ENCODE measurements around the gene DOHH. TPM values are rescaled to one million over a fixed set of nuclear protein-coding genes. Genes with fewer than 3 reads are reported as not detected.

Gene DOHH
- total and polyA plus RNA-seq, 4 donors = 1.4 to 12.0 (median 9.2) TPM

DNA sequence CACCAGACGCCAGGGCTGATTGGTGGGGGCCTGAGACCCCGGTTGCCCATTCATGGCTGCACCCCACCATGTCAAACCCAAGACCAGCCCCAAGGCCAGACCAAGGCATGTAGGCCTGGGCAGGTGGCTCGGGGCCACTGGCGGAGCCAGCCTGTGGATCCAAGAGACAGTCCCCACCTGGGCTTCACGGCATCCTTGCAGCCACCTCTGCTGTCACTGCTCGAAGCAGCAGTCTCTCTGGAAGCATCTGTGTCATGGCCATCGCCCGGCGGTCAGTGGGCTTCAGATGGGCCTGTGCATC, 34.7 kb upstream of the DOHH start:
- no peaks in the 10 kb centered on the region for H3K9me3 ChIP-seq (ENCODE audit: control insufficient read depth in 4 of 4, low read length in 3 of 4)
- H3K4me3 ChIP-seq (ENCODE audit: low read depth in 1 of 3, low read length in 3 of 3) = no peak overlapping the region
- DNase-seq (ENCODE audit: low spot score) = no peak
- no peak for TF ChIP-seq SP1 (IDR thresholded peaks at IDR 0.05)
- TF ChIP-seq, protein P1, sequence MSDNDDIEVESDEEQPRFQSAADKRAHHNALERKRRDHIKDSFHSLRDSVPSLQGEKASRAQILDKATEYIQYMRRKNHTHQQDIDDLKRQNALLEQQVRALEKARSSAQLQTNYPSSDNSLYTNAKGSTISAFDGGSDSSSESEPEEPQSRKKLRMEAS (IDR thresholded peaks at IDR 0.05) = no peak
- TF ChIP-seq, protein P2, sequence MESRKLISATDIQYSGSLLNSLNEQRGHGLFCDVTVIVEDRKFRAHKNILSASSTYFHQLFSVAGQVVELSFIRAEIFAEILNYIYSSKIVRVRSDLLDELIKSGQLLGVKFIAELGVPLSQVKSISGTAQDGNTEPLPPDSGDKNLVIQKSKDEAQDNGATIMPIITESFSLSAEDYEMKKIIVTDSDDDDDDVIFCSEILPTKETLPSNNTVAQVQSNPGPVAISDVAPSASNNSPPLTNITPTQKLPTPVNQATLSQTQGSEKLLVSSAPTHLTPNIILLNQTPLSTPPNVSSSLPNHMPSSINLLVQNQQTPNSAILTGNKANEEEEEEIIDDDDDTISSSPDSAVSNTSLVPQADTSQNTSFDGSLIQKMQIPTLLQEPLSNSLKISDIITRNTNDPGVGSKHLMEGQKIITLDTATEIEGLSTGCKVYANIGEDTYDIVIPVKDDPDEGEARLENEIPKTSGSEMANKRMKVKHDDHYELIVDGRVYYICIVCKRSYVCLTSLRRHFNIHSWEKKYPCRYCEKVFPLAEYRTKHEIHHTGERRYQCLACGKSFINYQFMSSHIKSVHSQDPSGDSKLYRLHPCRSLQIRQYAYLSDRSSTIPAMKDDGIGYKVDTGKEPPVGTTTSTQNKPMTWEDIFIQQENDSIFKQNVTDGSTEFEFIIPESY (IDR thresholded peaks at IDR 0.05) = no peak
- 96% methylated on average over 9 of the region's 9 CpGs for WGBS
- peaks cover 8 to 66% (median 29%) of the 10 kb centered on the region in 4 donors for H3K36me3 ChIP-seq (ENCODE audit: control insufficient read depth in 4 of 4, insufficient read depth in 3 of 4, low read depth in 1 of 4, low read length in 3 of 4)
- H3K27me3 ChIP-seq (ENCODE audit: control insufficient read depth in 4 of 4, insufficient read depth in 4 of 4, low read length in 3 of 4) = no peaks in the 10 kb centered on the region
- no peak overlapping the region for H3K9ac ChIP-seq (ENCODE audit: low read depth in 1 of 2, low read length in 2 of 2)
- H3K27ac ChIP-seq (ENCODE audit: low read depth in 1 of 2, low read length in 2 of 2) = no peak overlapping the region
- no peaks in the 10 kb centered on the region for H3K4me1 ChIP-seq (ENCODE audit: control insufficient read depth in 4 of 4, insufficient read depth in 4 of 4, low read length in 3 of 4)

DNA sequence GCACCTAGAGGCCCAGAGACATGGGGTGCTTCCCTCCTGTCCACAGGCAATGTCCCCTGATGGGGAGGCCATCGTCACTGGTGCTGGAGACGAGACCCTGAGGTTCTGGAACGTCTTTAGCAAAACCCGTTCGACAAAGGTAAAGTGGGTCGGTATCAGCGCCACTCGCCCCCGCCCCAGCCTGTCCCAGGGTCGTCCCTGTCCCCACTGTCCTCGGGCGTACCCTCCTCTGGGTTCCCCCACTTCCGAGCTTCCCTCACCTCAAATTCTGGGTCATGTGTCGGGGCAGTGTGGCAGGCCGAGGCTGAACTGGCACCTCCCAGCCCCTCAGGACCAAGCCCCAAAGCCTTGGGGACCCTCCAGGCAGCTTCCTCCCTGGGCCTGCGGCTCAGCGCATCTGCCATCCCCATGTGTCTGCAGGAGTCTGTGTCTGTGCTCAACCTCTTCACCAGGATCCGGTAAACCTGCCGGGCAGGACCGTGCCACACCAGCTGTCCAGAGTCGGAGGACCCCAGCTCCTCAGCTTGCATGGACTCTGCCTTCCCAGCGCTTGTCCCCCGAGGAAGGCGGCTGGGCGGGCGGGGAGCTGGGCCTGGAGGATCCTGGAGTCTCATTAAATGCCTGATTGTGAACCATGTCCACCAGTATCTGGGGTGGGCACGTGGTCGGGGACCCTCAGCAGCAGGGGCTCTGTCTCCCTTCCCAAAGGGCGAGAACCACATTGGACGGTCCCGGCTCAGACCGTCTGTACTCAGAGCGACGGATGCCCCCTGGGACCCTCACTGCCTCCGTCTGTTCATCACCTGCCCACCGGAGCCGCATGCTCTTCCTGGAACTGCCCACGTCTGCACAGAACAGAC, 34.1 kb upstream of the DOHH start:
- Histone ChIP-seq H3K4me3 (ENCODE audit: low read depth in 1 of 3, low read length in 3 of 3) (no peak overlapping the region), H3K9ac (ENCODE audit: low read depth in 1 of 2, low read length in 2 of 2) (no peak overlapping the region), H3K36me3 (ENCODE audit: control insufficient read depth in 4 of 4, insufficient read depth in 3 of 4, low read depth in 1 of 4, low read length in 3 of 4) (peaks cover 8 to 66% (median 29%) of the 10 kb centered on the region in 4 donors), H3K4me1 (ENCODE audit: control insufficient read depth in 4 of 4, insufficient read depth in 4 of 4, low read length in 3 of 4) (no peaks in the 10 kb centered on the region), H3K27ac (ENCODE audit: low read depth in 1 of 2, low read length in 2 of 2) (no peak overlapping the region), H3K9me3 (ENCODE audit: control insufficient read depth in 4 of 4, low read length in 3 of 4) (no peaks in the 10 kb centered on the region), H3K27me3 (ENCODE audit: control insufficient read depth in 4 of 4, insufficient read depth in 4 of 4, low read length in 3 of 4) (no peaks in the 10 kb centered on the region)
- DNase-seq (ENCODE audit: low spot score) = no peak
- TF ChIP-seq FOXA2 (IDR thresholded peaks at IDR 0.05) (no peak), EGR1 (IDR thresholded peaks at IDR 0.05; ENCODE audit: low read depth in 2 of 2) (no peak)
- TF ChIP-seq, protein P3, sequence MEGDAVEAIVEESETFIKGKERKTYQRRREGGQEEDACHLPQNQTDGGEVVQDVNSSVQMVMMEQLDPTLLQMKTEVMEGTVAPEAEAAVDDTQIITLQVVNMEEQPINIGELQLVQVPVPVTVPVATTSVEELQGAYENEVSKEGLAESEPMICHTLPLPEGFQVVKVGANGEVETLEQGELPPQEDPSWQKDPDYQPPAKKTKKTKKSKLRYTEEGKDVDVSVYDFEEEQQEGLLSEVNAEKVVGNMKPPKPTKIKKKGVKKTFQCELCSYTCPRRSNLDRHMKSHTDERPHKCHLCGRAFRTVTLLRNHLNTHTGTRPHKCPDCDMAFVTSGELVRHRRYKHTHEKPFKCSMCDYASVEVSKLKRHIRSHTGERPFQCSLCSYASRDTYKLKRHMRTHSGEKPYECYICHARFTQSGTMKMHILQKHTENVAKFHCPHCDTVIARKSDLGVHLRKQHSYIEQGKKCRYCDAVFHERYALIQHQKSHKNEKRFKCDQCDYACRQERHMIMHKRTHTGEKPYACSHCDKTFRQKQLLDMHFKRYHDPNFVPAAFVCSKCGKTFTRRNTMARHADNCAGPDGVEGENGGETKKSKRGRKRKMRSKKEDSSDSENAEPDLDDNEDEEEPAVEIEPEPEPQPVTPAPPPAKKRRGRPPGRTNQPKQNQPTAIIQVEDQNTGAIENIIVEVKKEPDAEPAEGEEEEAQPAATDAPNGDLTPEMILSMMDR (IDR thresholded peaks at IDR 0.05; ENCODE audit: low read depth, low read length, missing input control) = no peak
- TF ChIP-seq, protein P4, sequence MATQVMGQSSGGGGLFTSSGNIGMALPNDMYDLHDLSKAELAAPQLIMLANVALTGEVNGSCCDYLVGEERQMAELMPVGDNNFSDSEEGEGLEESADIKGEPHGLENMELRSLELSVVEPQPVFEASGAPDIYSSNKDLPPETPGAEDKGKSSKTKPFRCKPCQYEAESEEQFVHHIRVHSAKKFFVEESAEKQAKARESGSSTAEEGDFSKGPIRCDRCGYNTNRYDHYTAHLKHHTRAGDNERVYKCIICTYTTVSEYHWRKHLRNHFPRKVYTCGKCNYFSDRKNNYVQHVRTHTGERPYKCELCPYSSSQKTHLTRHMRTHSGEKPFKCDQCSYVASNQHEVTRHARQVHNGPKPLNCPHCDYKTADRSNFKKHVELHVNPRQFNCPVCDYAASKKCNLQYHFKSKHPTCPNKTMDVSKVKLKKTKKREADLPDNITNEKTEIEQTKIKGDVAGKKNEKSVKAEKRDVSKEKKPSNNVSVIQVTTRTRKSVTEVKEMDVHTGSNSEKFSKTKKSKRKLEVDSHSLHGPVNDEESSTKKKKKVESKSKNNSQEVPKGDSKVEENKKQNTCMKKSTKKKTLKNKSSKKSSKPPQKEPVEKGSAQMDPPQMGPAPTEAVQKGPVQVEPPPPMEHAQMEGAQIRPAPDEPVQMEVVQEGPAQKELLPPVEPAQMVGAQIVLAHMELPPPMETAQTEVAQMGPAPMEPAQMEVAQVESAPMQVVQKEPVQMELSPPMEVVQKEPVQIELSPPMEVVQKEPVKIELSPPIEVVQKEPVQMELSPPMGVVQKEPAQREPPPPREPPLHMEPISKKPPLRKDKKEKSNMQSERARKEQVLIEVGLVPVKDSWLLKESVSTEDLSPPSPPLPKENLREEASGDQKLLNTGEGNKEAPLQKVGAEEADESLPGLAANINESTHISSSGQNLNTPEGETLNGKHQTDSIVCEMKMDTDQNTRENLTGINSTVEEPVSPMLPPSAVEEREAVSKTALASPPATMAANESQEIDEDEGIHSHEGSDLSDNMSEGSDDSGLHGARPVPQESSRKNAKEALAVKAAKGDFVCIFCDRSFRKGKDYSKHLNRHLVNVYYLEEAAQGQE (IDR thresholded peaks at IDR 0.05) = no peak
- TF ChIP-seq, protein P5, sequence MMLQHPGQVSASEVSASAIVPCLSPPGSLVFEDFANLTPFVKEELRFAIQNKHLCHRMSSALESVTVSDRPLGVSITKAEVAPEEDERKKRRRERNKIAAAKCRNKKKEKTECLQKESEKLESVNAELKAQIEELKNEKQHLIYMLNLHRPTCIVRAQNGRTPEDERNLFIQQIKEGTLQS (IDR thresholded peaks at IDR 0.05) = no peak
- TF ChIP-seq, protein P2 (IDR thresholded peaks at IDR 0.05) = no peak
- WGBS = 95% methylated on average over 38 of the region's 38 CpGs

Data from liver (tissue), 9 donors.